AML-193 (cell line): ENCODE data around the gene RMRP.
"Not testable (repeated sequence)": the region's sequence is repeated elsewhere in the genome, so short reads cannot be mapped to it uniquely, and the experiment has no call there.

Experiments
- DNase-seq, 2 experiments: peaks; one replicate each; lab custom pipeline; 2025; lab: John Stamatoyannopoulos, UW

The RMRP gene

DNA sequence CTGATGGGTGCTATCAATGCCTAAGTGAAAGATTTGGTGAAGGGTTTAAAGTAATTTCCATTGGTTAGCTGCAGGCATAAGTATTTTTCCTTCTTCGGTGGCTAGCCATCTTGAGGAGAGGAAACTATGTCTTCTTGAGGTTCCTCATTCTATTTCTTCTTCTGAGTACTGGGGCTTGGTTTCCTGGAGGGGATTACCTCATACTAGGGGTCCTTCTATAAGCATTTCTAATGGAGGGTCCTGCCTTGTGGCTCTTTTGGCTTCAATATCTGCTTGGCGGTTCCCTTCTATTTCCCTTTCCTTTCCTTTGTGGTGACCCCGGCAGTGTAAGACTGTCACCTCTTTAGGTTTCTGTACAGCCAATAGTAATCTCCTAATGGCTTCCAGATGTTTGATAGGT lies 16.3 kb downstream of the RMRP start:
- not testable (repeated sequence) for DNase-seq

DNA sequence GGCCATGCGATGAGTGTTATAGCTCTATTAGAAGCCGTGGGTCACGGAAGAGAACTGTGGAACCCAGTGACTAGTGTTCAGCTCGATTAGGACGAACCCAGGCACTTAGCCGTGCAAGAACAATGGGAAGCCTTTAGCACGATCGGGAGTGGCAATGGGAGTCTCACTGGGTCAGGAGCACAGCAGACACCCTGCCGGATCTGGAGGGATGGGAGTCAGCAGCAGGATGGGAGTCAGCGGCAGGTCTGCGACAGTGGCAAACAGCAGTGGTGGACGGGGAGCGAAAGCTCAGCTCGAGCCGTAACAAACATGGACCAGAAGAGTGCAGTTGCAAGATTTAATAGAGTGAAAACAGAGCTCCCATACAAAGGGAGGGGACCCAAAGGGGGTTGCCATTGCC lies 17.4 kb downstream of the RMRP start:
- DNase-seq: not testable (repeated sequence)

- DNase-seq: no peak
Measured at GRCh38 chr9:35639631-35640030, 18.2 kb downstream of the RMRP start.

- not testable (repeated sequence) for DNase-seq
Measured at GRCh38 chr9:35639225-35639624, 18.6 kb downstream of the RMRP start.

DNA sequence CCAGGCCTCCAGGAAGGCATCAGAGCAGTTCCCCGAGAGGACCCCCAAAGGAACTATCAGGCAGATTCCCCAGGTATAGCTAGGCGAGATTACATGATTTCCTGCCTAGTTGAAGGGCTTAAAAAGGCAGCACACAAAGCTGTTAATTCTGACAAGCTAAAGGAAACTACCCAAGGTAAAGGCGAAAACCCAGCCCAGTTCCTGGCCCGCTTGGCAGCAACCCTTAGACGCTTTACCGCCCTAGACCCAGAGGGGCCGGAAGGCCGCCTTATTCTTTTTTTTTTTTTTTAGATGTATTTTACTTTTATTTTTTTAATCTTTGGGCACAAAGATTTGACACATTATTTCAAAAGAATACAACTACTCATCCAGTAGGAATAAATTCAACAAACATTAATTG lies 19.1 kb downstream of the RMRP start:
- DNase-seq: not testable (repeated sequence)

- not testable (repeated sequence) for DNase-seq
Measured at GRCh38 chr9:35637427-35637955, 20.3 kb downstream of the RMRP start.

DNA sequence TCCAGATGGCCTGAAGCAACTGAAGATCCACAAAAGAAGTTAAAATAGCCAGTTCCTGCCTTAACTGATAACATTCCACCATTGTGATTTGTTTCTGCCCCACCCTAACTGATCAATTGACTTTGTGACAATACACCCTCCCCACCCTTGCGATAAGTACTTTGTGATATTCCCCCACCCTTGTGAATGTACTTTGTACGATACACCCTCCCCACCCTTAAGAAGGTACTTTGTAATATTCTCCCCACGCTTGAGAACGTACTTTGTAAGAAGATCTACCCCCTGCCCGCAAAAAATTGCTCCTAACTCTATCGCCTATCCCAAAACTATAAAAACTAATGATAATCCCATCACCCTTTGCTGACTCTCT lies 21.0 kb downstream of the RMRP start:
- DNase-seq: not testable (repeated sequence)

DNA sequence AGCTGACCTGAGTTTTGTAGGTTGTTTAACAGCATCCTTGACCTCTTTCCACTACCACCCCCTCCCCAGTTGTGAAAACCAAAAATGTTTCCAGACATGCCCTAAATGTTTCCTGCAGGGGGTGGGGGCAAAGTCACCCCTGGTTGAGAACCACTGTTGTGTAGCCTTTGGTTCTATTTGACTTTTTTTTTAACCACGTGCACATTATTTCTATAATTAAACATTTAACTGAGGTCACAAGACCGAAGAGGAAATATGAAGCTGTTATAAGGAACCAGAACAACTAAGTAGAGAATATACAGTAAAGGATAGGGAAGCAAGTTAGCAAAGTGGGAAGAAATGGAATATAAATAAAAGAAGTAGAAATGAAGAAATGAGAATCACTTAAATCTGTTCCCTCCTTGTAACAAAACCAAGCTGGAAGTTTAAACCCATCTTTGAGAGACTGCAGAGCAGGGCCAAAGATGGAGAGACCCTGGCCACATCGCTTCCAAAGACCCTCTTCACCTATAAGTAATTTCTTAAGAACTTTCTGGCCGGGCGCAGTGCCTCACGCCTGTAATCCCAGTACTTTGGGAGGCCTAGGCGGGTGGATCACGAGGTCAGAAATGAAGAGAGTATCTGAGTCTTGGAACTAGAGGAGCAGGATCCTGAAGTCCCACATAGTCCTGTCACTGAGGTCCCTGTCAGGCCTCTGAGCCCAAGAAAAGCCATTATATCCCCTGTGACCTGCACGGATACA lies 21.5 kb downstream of the RMRP start:
- DNase-seq: no peak

DNA sequence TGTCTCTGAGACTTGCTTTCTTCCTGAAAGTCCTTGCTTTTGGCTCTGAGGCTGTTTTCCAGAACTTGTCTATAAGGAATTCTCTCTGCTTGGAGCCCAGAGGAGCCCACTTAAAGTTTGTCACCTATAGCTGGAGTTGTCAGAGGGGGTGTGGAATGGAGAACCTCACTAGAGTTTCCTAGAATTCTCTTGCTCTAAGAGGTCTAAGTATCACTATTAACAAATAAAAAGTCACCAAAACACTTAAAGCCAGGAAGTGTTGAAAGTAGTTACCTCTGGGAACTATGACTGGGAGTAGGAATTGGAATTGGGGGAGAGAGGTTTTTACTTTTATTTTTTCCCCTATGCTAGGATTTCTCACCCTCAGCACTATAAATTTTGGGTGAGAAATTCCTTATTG lies 22.1 kb downstream of the RMRP start:
- DNase-seq: no peak

DNA sequence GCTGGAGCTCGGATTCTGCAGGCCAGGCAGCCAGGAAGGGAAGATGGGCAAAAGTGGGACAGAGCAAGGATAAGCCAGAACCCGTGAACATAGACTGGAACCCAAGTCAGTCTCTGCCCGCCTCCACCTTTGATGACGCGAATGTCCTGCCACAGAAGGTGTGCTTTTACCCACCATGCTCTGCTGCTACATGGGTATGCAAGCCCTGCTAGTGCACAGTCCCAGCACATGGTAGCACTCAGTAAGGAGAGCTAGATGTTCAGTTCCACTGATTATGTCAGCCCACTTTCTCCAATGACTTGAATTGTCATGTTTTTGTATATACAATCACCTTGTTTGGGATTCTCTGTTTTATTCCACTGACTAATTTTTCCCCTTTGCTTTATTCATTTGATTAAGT lies 28.2 kb downstream of the RMRP start:
- DNase-seq: no peak

GRCh38 chr9:35628389-35628991 lies 29.3 kb downstream of the RMRP start:
- DNase-seq: no peak

GRCh38 chr9:35627575-35627974 lies 30.2 kb downstream of the RMRP start:
- no peak for DNase-seq

DNA sequence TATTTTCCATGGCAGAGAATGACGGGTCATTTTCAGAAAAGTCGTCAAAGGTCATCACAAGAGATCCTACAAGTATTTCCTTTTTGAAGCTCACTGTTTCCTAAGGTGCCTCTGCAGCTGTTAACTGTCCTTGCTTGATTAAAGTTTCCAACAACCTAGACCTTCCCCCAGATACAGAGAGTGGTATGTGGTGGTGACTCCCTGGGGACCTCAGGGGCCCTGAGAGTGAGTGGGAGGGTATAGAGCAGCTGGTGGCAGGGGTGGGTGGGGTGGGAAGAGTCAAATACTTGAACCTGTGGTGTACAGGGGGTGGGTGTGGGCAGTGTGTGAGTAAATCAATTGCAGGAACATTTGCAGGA lies 38.0 kb downstream of the RMRP start:
- DNase-seq: no peak

DNA sequence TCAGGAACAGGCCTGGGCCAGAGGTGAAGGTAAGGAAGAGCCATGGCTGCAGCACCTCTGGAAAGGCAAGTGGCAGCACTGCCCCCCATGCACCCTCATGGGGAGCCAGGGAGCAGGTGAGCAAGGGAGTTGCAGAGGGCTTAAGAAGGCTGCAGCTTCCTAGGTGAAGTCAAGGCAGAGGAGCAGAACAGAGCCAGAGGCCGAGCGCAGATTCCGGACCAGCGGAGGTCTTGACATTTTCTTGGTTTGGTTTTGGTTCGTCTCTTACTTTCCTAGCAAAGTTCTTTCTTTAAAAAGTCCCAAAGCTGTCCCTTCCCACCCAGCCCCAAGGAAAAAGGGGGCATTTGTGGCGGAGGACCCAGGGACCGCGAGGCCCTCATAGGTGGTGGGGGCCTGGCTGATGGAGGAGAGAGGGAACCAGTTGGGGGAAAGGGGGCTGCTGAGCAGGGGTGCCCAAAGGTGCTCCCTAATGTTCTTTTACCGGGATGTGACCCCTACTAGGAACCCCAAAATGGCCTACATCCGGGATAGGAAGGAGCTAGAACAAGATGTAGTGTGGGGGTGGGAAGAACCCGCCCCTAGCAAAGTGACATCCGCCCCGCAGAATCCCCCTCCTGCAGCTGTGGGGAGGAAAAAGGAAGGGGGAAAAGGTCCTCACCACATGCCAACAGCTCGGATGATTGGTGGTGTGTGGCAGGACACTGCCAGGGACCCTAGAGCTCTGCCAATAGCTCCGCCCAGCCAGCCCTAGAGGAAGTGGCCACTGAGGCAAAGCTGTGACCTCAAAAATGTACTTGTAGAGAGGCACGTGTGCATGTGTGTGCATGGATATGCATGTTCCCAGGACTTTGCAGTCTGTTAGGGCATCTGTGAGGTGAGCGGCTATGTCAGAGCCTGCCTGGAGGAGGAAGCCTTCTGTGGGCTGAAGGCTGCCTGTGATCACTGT lies 38.7 kb downstream of the RMRP start:
- no peak for DNase-seq

DNA sequence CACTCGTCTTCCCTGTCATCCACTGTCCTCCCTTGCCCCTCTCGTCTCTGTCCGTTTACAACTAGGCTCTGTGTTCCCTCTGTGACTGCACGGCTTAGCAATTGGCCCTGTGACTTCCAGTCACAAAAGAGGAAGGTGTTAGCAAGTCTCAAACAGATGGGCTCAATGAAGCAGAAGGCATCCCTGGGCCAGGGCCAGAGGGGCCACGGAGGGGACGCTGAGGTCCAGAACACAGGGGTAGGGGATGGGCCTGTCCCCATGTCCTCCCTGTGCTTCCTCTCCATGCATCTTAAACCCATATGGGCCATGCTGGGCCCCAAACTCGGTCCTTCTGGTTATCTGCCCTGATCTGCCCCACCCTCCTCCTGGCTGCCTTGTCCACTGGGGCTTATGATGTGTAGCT lies 39.5 kb downstream of the RMRP start, which contains the start of gene CD72:
Gene CD72, minus strand, starts transcription at position 89 of the 403 bp plus-strand sequence. CDS start 110 bp downstream, outside the sequence.
- DNase-seq: no peak

GRCh38 chr9:35617548-35617947 lies 40.3 kb downstream of the RMRP start:
- no peak for DNase-seq

DNA sequence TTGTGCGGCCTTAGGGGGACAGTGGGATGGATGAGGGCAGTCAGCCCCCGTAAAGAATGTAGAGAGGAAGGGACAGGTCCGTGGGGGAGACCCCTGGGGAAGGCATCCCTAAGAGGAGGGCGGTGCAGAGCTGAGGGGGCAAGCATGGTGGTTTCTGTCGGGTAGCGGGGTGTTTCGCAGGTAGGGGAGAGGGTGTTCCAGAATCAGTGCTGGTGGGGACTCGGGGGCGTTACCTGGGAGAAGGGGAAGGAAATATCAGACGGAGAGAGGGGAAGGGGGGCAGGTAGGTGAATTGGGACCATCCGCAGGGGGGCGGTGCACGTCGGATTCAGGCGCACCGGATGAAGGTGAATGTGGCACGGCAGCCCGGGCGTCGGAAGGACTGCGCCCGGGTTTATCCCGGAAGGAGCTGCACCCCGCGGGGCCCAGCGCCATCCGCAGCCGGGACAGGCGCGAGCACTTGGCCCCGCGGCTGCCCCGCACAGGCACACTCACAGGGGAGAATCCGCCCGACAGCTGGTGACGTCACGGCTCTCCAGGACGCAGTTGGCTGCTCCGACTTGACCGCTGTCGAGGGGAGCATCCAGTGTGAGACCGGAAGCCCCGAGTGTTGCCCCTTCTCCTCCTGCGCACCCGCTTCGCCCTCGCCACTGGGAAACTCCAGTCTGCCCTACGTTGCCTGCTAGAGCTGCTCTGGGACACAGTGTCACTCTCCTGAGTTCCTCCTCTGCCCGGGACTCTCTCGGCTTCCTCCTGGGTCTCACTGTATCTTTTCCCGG lies 40.9 kb downstream of the RMRP start:
- no peak for DNase-seq

DNA sequence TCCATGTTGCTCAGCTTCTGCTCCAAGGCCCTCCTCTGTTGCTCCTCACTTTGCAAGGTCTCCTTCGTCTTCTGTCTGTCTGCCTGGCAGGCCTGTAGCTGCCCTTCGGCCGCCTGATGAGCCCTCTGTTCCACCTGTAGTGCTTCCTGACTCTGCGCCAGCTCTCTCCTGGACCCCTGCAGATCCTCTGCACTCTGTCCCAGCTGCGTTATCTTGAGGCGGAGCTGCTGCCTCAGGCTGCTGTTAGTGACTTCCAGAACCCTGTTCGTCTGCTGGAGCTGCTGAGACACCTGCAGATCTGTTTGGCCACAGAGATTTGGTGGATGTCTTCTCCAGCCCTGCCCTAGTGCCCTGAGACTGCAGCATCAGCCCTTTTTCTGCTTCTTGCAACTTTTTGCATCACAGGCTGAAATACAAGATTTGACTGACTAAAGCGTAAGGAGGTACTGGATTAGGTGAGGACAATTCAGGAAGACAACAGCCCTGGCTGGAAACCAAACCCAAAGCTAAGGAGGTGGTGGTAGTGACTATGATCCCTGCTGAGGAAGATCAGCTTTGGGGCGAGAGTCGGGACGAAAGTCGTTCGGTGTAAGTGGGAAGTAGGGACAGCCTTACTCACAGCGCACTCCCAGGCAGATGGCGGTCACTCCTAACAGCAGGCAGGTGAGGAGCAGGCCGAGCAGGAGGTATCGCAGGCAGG lies 41.7 kb downstream of the RMRP start:
- no peak for DNase-seq

- no peak for DNase-seq
Measured at GRCh38 chr9:35612843-35613242, 45.0 kb downstream of the RMRP start.

GRCh38 chr9:35612066-35612465 lies 45.8 kb downstream of the RMRP start:
- DNase-seq: not testable (repeated sequence)

GRCh38 chr9:35611230-35611797 lies 46.5 kb downstream of the RMRP start:
- peak; percentile 17 to 19 for DNase-seq
